Measurements from ENCODE around the gene SOX15. TPM values are rescaled to one million over a fixed set of nuclear protein-coding genes. Genes with fewer than 3 reads are reported as not detected.

The SOX15 gene
- total and polyA plus RNA-seq, 2 of the 13 experiments (the other 11 are each of a cell fraction or from before 2014, with no cell fraction given), result 0.07 to 0.18 TPM

GRCh38 chr17:7612294-7612640 is 22.4 kb upstream of the SOX15 start:
- Histone ChIP-seq H3K9ac (ENCODE audit: insufficient read depth, low read depth, low read length) (peak overlapping the region; percentile 44; the same call in 1 of the 2 replicates), H3K27me3 (ENCODE audit: control insufficient read depth in 1 of 2, insufficient read depth in 2 of 2, low read length in 2 of 2) (no peaks in the 10 kb centered on the region), H3K4me1 (ENCODE audit: insufficient read depth, low read length) (peaks cover 35% of the 10 kb centered on the region), H3K4me3 (replicated peaks in 1 of 3; ENCODE audit: insufficient read depth in 1 of 3, low read depth in 2 of 3, low read length in 3 of 3) (peak overlapping the region in 2 of 3 experiments; percentile 3 to 12; a peak in 2 of 6 replicates), H2AFZ (ENCODE audit: low read length) (no peak overlapping the region), H3K27ac (ENCODE audit: extremely low read length, insufficient read depth, low read length) (no peak overlapping the region), H3K9me3 (ENCODE audit: low read length) (no peaks in the 10 kb centered on the region), H4K20me1 (ENCODE audit: insufficient read depth, low read length) (no peaks in the 10 kb centered on the region), H3K79me2 (ENCODE audit: insufficient read depth, low read length) (peaks cover 36% of the 10 kb centered on the region), H3K4me2 (ENCODE audit: low read depth, low read length) (peak overlapping the region; percentile 63), H3K36me3 (replicated peaks in 1 of 2; ENCODE audit: control insufficient read depth in 1 of 2, insufficient read depth in 2 of 2, low read length in 2 of 2) (peaks cover 1 to 15% of the 10 kb centered on the region in 2 experiments; a peak in 2 of 5 replicates)
- ATAC-seq (no peak), FAIRE-seq (no peak), DNase-seq (ENCODE audit: low spot score) (no peak)
- ChIA-PET POLR2A (interaction anchor here (0.6 to 3.5 kb wide), 4 partner anchors 8 to 208 kb away, joined by 3 to 16 read pairs (median 4); partner anchors contain the start of genes SAT2, TMEM256 and TP53), CTCF (ENCODE audit: low intra/inter-chr PET ratio, low total read pairs) (no interaction called here)
- intact Hi-C loops (cut with micrococcal nuclease; ENCODE audit: unreplicated experiment), result no loop called here
- WGBS (ENCODE audit: low lambda C conversion rate), result 100% methylated on average over 1 of the region's 1 CpG
- in situ Hi-C loops (cut with HindIII; ENCODE audit: extremely low pct_ligation_motif_present, low pct_unique_long_range_greater_than_20kb), result no loop called here
- TF ChIP-seq PAF1 (CRISPR knock-in tag; IDR thresholded peaks at IDR 0.05) (no peak), ZMYM4 (CRISPR knock-in tag; IDR thresholded peaks at IDR 0.05) (no peak), ZNF263 (CRISPR knock-in tag; IDR thresholded peaks at IDR 0.05) (no peak), U2AF1 (optimal IDR thresholded peaks at IDR 0.05; ENCODE audit: low read depth, low read length) (no peak), ZBTB49 (CRISPR knock-in tag; IDR thresholded peaks at IDR 0.05; ENCODE audit: borderline replicate concordance) (no peak), TERF1 (CRISPR knock-in tag; IDR thresholded peaks at IDR 0.05) (no peak), GMEB2 (CRISPR knock-in tag; IDR thresholded peaks at IDR 0.05; ENCODE audit: low read depth) (no peak), ZZZ3 (CRISPR knock-in tag; IDR thresholded peaks at IDR 0.05; ENCODE audit: borderline replicate concordance) (no peak), KLF6 (CRISPR knock-in tag; IDR thresholded peaks at IDR 0.05) (no peak), ZNF562 (CRISPR knock-in tag; IDR thresholded peaks at IDR 0.05; ENCODE audit: borderline replicate concordance) (no peak), IKZF1 (IDR thresholded peaks at IDR 0.05) (no peak)
- no TSS peak for BruUV-seq (replicated peaks)

Data from HepG2 (cell line).